Effector CD8-positive, alpha-beta T cell (primary cell): ENCODE results near the gene ZEB2.

ENCODE experiments used
- DNase-seq: peaks from one replicate; lab custom pipeline; 2025; lab: John Stamatoyannopoulos, UW

Gene ZEB2

GRCh38 chr2:144356402-144356801, 163.5 kb downstream of the ZEB2 start:
- no peak for DNase-seq

- no peak for DNase-seq
These were observed 165.0 kb downstream of the ZEB2 start for GRCh38 chr2:144354953-144355352.

- DNase-seq, result no peak
These were observed 168.2 kb downstream of the ZEB2 start for GRCh38 chr2:144351687-144352086.

- DNase-seq, result no peak
These were observed 169.6 kb downstream of the ZEB2 start for GRCh38 chr2:144350151-144350802.

GRCh38 chr2:144349674-144350073, 170.2 kb downstream of the ZEB2 start:
- no peak for DNase-seq

GRCh38 chr2:144348846-144349245, 171.1 kb downstream of the ZEB2 start:
- no peak for DNase-seq

- no peak for DNase-seq
These were observed 173.7 kb downstream of the ZEB2 start for GRCh38 chr2:144346229-144346628.

GRCh38 chr2:144343145-144343544, 176.8 kb downstream of the ZEB2 start:
- no peak for DNase-seq

- no peak for DNase-seq
These were observed 178.4 kb downstream of the ZEB2 start for GRCh38 chr2:144341538-144341937.

- no peak for DNase-seq
These were observed 180.9 kb downstream of the ZEB2 start for GRCh38 chr2:144339048-144339447.

- no peak for DNase-seq
These were observed 185.4 kb downstream of the ZEB2 start for GRCh38 chr2:144334551-144334950.
